Keratinocyte (primary cell): Measurements from ENCODE around the gene EIF2S2. TPM values are rescaled to one million over a fixed set of nuclear protein-coding genes. Genes with fewer than 3 reads are reported as not detected.

ENCODE experiments used
- DNase-seq: peaks from one replicate; pipeline ENCODE4 v3.0.0-alpha.2; 2011; ENCODE audit warnings: low read depth, missing footprints, low spot score
- FAIRE-seq: peaks from 2 replicates; lab custom pipeline; 2011; peaks lifted over from hg19 to GRCh38; lab: Jason Lieb, UNC
- H2AFZ ChIP-seq: 2 replicates; pipeline ENCODE4 v1.6.0; 2012; ENCODE audit warnings: low read length, control low read depth, inconsistent platforms; ENCODE audit not compliant: control insufficient read depth
- H3K27ac ChIP-seq: 2 replicates; pipeline ENCODE4 v1.5.1; 2011; ENCODE audit warnings: low read length; ENCODE audit not compliant: control insufficient read depth, insufficient read depth
- H3K27me3 ChIP-seq: 3 replicates; pipeline ENCODE4 v1.6.0; 2011; ENCODE audit warnings: low read length; ENCODE audit not compliant: control insufficient read depth, insufficient read depth; ENCODE audit errors: extremely low read depth
- H3K36me3 ChIP-seq, 2 experiments: 2 replicates in 1 of 2; 3 replicates in 1 of 2; pipeline ENCODE4 v1.5.1; 2011; ENCODE audit warnings: low read length in 2 of 2, mild to moderate bottlenecking in 1 of 2; ENCODE audit not compliant: control insufficient read depth in 2 of 2, insufficient read depth in 2 of 2; ENCODE audit errors: extremely low read depth in 1 of 2
- H3K4me1 ChIP-seq: 3 replicates; pipeline ENCODE4 v1.5.1; 2011; ENCODE audit warnings: low read length; ENCODE audit not compliant: control insufficient read depth, insufficient read depth; ENCODE audit errors: extremely low read depth
- H3K4me2 ChIP-seq: 3 replicates; pipeline ENCODE4 v1.6.0; 2011; ENCODE audit warnings: low read depth, low read length; ENCODE audit not compliant: control insufficient read depth, insufficient read depth; ENCODE audit errors: extremely low read depth
- H3K4me3 ChIP-seq, 3 experiments: fragments of 200-600 bp in 1 of 3; sonication (generic) in 1 of 3; 2 replicates in 2 of 3; 3 replicates in 1 of 3; pipeline ENCODE4 v1.5.1; 2011 to 2016; ENCODE audit warnings: low read length in 3 of 3, mild to moderate bottlenecking in 3 of 3, control low read depth in 2 of 3, inconsistent platforms in 1 of 3, low read depth in 1 of 3, mixed read lengths in 1 of 3, mixed run types in 1 of 3, moderate library complexity in 1 of 3; ENCODE audit not compliant: control insufficient read depth in 2 of 3, insufficient read depth in 2 of 3; ENCODE audit errors: extremely low read depth in 1 of 3
- H3K79me2 ChIP-seq: 2 replicates; pipeline ENCODE4 v1.6.0; 2012; ENCODE audit warnings: low read length; ENCODE audit not compliant: control insufficient read depth, insufficient read depth
- H3K9ac ChIP-seq: 3 replicates; pipeline ENCODE4 v1.6.0; 2011; ENCODE audit warnings: low read length; ENCODE audit not compliant: control insufficient read depth, insufficient read depth; ENCODE audit errors: extremely low read depth
- H3K9me1 ChIP-seq: 3 replicates; pipeline ENCODE4 v1.6.0; 2011; ENCODE audit warnings: low read length; ENCODE audit not compliant: control insufficient read depth, insufficient read depth; ENCODE audit errors: extremely low read depth
- H3K9me3 ChIP-seq: 2 replicates; pipeline ENCODE4 v1.5.1; 2012; ENCODE audit warnings: low read depth, low read length; ENCODE audit not compliant: control insufficient read depth
- H4K20me1 ChIP-seq: 3 replicates; pipeline ENCODE4 v1.6.0; 2011; ENCODE audit warnings: low read length; ENCODE audit not compliant: control insufficient read depth, insufficient read depth; ENCODE audit errors: extremely low read depth
- CTCF ChIP-seq, 3 experiments: IDR thresholded peaks in 1 of 3; conservative IDR thresholded peaks in 1 of 3; optimal IDR thresholded peaks in 1 of 3; 2 replicates in 2 of 3; 3 replicates in 1 of 3; pipeline versions ENCODE3 to v1.5.1; 2011; ENCODE audit warnings: low read length in 3 of 3, mild to moderate bottlenecking in 3 of 3, moderate library complexity in 2 of 3, control low read depth in 1 of 3, inconsistent platforms in 1 of 3; ENCODE audit not compliant: insufficient read depth in 2 of 3; ENCODE audit errors: extremely low read depth in 1 of 3
- EZH2 ChIP-seq: IDR thresholded peaks from one replicate; pipeline ENCODE4 v1.6.1; 2012; ENCODE audit warnings: inconsistent platforms, mild to moderate bottlenecking, low read length, moderate library complexity
- dilution Hi-C: fragments of 300-500 bp; cut with MboI; formaldehyde crosslinking; loops from one replicate; pipeline ENCODE4 v1.7.0; 2020; ENCODE audit warnings: low sequenced_read_pairs; ENCODE audit not compliant: extremely low pct_ligation_motif_present
- polyA plus RNA-seq, 5 experiments: library from polyadenylated mRNA; depleted of rRNA in 3 of 5; stranded (reverse) in 3 of 5; stranded (forward) in 1 of 5; unstranded in 1 of 5; fragments of >200 nt; gene quantifications; 1 replicate in 1 of 5; 2 replicates in 3 of 5; 3 replicates in 1 of 5; pipeline versions ENCODE4 v1.2.1 to v1.2.3, GENCODE V29; 2011 to 2012; ENCODE audit warnings: missing spikeins in 2 of 5, low read depth in 1 of 5, low replicate concordance in 1 of 5

The EIF2S2 gene
- polyA plus RNA-seq, 1 donor (not counting 4 experiments of a cell fraction or from before 2014, with no cell fraction given): 131 TPM

- Histone ChIP-seq H3K9ac (no peak overlapping the region), H3K9me3 (no peaks in the 10 kb centered on the region), H2AFZ (no peak overlapping the region), H3K9me1 (no peaks in the 10 kb centered on the region), H3K79me2 (peaks cover 51% of the 10 kb centered on the region), H3K27me3 (no peaks in the 10 kb centered on the region), H3K4me3 (no peak overlapping the region), H3K36me3 (peaks cover 22 to 30% of the 10 kb centered on the region in 2 experiments), H3K27ac (no peak overlapping the region), H3K4me1 (peaks cover 19% of the 10 kb centered on the region), H3K4me2 (no peak overlapping the region), H4K20me1 (peaks cover 3% of the 10 kb centered on the region)
- DNase-seq (no peak), FAIRE-seq (peak; percentile 5)
- dilution Hi-C loops: loop anchor here (25.0 kb wide), 1 partner anchor 135 kb away; no protein-coding TSS in a partner anchor
- TF ChIP-seq CTCF (optimal IDR thresholded peaks at IDR 0.05 in 1 of 3, IDR thresholded peaks at IDR 0.05 in 1 of 3, conservative IDR thresholded peaks at IDR 0.05 in 1 of 3; ENCODE audit: extremely low read depth in 1 of 3, insufficient read depth in 2 of 3, low read length in 3 of 3) (no peak), EZH2 (no peak)
These were observed 39.3 kb downstream of the EIF2S2 start for GRCh38 chr20:34072778-34073177.

DNA sequence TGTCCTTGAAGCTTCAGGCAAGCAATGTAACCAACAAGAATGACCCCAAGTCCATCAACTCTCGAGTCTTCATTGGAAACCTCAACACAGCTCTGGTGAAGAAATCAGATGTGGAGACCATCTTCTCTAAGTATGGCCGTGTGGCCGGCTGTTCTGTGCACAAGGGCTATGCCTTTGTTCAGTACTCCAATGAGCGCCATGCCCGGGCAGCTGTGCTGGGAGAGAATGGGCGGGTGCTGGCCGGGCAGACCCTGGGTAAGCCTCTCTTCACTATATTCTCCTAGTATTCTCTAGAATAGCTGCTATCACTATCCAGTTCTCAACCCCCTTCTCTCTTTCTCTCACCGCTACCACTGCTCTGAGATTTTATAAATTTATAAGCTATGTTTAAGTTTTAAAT is 40.0 kb downstream of the EIF2S2 start:
- peaks cover 16 to 25% of the 10 kb centered on the region in 2 experiments for H3K36me3 ChIP-seq
- dilution Hi-C loops: loop anchor here (25.0 kb wide), 1 partner anchor 135 kb away; no protein-coding TSS in a partner anchor

More for the DNA sequence above, 40.0 kb downstream of the EIF2S2 start:
- H3K27ac ChIP-seq: no peak overlapping the region
- no peak overlapping the region for H3K4me2 ChIP-seq
- no peaks in the 10 kb centered on the region for H3K9me1 ChIP-seq
- H3K9ac ChIP-seq: no peak overlapping the region
- FAIRE-seq (no peak), DNase-seq (no peak)
- no peak overlapping the region for H3K4me3 ChIP-seq
- H3K27me3 ChIP-seq: no peaks in the 10 kb centered on the region
- TF ChIP-seq EZH2: no peak
- no peak for TF ChIP-seq CTCF (optimal IDR thresholded peaks at IDR 0.05 in 1 of 3, IDR thresholded peaks at IDR 0.05 in 1 of 3, conservative IDR thresholded peaks at IDR 0.05 in 1 of 3; ENCODE audit: extremely low read depth in 1 of 3, insufficient read depth in 2 of 3, low read length in 3 of 3)
- H4K20me1 ChIP-seq: peaks cover 3% of the 10 kb centered on the region
- no peaks in the 10 kb centered on the region for H3K9me3 ChIP-seq
- H2AFZ ChIP-seq: no peak overlapping the region
- H3K79me2 ChIP-seq: peaks cover 55% of the 10 kb centered on the region
- peaks cover 26% of the 10 kb centered on the region for H3K4me1 ChIP-seq
